HepG2 (cell line): Measurements from ENCODE around the gene PEPD. TPM values are rescaled to one million over a fixed set of nuclear protein-coding genes. Genes with fewer than 3 reads are reported as not detected.

Experiments
- ATF5 ChIP-seq: sonication (generic); formaldehyde crosslinking; IDR thresholded peaks from 2 replicates; pipeline ENCODE4 v1.4.0; 2020; ENCODE audit warnings: mild to moderate bottlenecking, low read depth, missing genetic modification reagents
- ATF7-NPFF ChIP-seq: sonication (generic); formaldehyde crosslinking; IDR thresholded peaks from 2 replicates; pipeline ENCODE4 v1.8.1; 2023; ENCODE audit warnings: mild to moderate bottlenecking, low read depth, missing genetic modification reagents, moderate library complexity
- BRD4 ChIP-seq: sonication (generic); formaldehyde crosslinking; IDR thresholded peaks from 2 replicates; pipeline ENCODE4 v1.4.0; 2020; ENCODE audit warnings: missing genetic modification reagents
- CC2D1A ChIP-seq: sonication (generic); formaldehyde crosslinking; IDR thresholded peaks from 2 replicates; pipeline ENCODE4 v1.8.1; 2023; ENCODE audit warnings: mild to moderate bottlenecking, missing genetic modification reagents
- HMG20A ChIP-seq: IDR thresholded peaks from 2 replicates; pipeline ENCODE4 v1.6.1; 2016; ENCODE audit warnings: borderline replicate concordance
- MIER2 ChIP-seq: IDR thresholded peaks from 2 replicates; pipeline ENCODE4 v1.6.1; 2016; ENCODE audit warnings: missing biosample characterization, missing genetic modification reagents
- NR2F2 ChIP-seq: IDR thresholded peaks from 2 replicates; pipeline ENCODE4 v1.6.1; 2012; ENCODE audit warnings: low read depth, inconsistent platforms, borderline replicate concordance
- RNF219 ChIP-seq: sonication (generic); formaldehyde crosslinking; IDR thresholded peaks from 2 replicates; pipeline ENCODE4 v1.5.0; 2020; ENCODE audit warnings: mild to moderate bottlenecking, missing genetic modification reagents
- SETDB1 ChIP-seq: sonication (generic); formaldehyde crosslinking; IDR thresholded peaks from 2 replicates; pipeline ENCODE4 v1.5.1; 2020; ENCODE audit warnings: missing genetic modification reagents, mild to moderate bottlenecking, borderline replicate concordance
- TBL1XR1 ChIP-seq: fragments of 150-350 bp; IDR thresholded peaks from 2 replicates; pipeline ENCODE4 v1.6.1; 2014; ENCODE audit warnings: borderline replicate concordance, low read length; ENCODE audit not compliant: partially characterized antibody
- ZBTB38 ChIP-seq: sonication (generic); formaldehyde crosslinking; IDR thresholded peaks from 2 replicates; pipeline ENCODE4 v1.5.1; 2020; ENCODE audit warnings: mild to moderate bottlenecking, missing genetic modification reagents
- ZHX1 ChIP-seq: sonication (generic); formaldehyde crosslinking; IDR thresholded peaks from 2 replicates; pipeline ENCODE4 v1.8.1; 2022; ENCODE audit warnings: low read depth, mild to moderate bottlenecking, missing genetic modification reagents
- ZNF704 ChIP-seq: sonication (generic); formaldehyde crosslinking; IDR thresholded peaks from 2 replicates; pipeline ENCODE4 v1.8.1; 2023; ENCODE audit warnings: mild to moderate bottlenecking, inconsistent platforms, moderate library complexity, missing genetic modification reagents, borderline replicate concordance
- ZNF776 ChIP-seq: sonication (generic); formaldehyde crosslinking; IDR thresholded peaks from 2 replicates; pipeline ENCODE4 v1.4.0; 2020; ENCODE audit warnings: mild to moderate bottlenecking, missing genetic modification reagents
- ZNF83 ChIP-seq: sonication (generic); formaldehyde crosslinking; IDR thresholded peaks from 2 replicates; pipeline ENCODE4 v1.4.0; 2020; ENCODE audit warnings: missing genetic modification reagents, mild to moderate bottlenecking, borderline replicate concordance
- ZSCAN25 ChIP-seq: sonication (generic); formaldehyde crosslinking; IDR thresholded peaks from 2 replicates; pipeline ENCODE4 v1.8.0; 2022; ENCODE audit warnings: mild to moderate bottlenecking, missing genetic modification reagents
- polyA plus RNA-seq, 8 experiments: library from polyadenylated mRNA; depleted of rRNA in 3 of 8; stranded (reverse) in 7 of 8; unstranded in 1 of 8; fragments of >200 nt; fragmentation: Illumina TruSeq in 4 of 8; extraction: Trizol in 4 of 8; gene quantifications; 2 replicates each; pipeline versions ENCODE4 v1.2.1 to v1.2.3, GENCODE V29; 2011 to 2016; ENCODE audit warnings: low read depth in 4 of 8, missing spikeins in 1 of 8, mixed read lengths in 1 of 8; ENCODE audit not compliant: insufficient read depth in 1 of 8
- total RNA-seq, 5 experiments: library from RNA; depleted of rRNA; stranded (reverse); fragments of >200 nt; fragmentation: Illumina TruSeq; extraction: Trizol; gene quantifications; 2 replicates each; pipeline ENCODE4 v1.2.3, GENCODE V29; 2016; ENCODE audit warnings: low read depth in 1 of 5
- TF ChIP-seq, protein P1 (sequence below): sonication (generic); formaldehyde crosslinking; IDR thresholded peaks from 2 replicates; pipeline ENCODE4 v1.5.1; 2020; ENCODE audit warnings: missing genetic modification reagents, mild to moderate bottlenecking, borderline replicate concordance

The PEPD gene
- total and polyA plus RNA-seq, 2 of the 13 experiments (the other 11 are each of a cell fraction or from before 2014, with no cell fraction given) = 60.7 to 75.1 TPM

DNA sequence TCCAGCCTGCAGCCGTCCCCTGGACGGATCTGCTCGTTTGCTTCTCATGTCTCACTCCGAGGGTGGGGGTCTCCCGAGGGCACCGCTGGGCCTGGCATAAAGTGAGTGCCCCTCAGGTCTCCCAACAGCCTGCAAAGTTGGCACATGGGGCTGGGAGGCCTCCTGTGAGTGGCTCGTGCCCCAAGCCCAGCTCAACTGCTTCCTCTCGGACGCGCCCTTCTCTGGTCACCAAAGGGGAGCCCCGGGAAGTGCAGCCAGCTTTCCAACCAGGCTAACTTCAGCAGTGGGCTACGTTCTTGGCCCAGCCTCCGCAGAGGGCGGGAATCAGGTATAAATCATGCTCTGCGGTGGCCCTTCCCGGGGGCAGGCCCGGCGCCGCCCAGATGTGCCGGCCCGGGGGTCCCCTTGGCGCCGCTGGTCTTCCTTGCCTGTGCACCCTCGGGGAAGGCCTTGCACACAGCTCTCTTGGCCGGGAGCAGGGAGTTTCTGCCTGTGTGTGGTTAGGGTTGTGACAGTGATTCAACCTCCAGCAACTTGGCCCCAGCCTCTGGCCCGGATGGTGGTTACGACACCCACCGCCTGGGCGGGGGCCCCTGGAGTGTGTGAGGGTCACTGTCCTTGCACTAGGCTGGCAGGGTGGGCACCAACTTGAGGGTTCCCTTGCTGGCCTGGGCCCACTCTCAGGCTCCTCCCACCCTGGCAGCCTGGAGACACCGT is 127.4 kb downstream of the PEPD start (continued):
- TF ChIP-seq ZBTB38 (CRISPR knock-in tag) (peak; percentile 21; the same call in 1 of the 2 replicates), CC2D1A (CRISPR knock-in tag) (no peak), ZHX1 (no peak), BRD4 (CRISPR knock-in tag) (no peak; the same call in 1 of the 2 replicates), HMG20A (CRISPR knock-in tag) (no peak), ZNF704 (CRISPR knock-in tag) (no peak), SETDB1 (CRISPR knock-in tag) (no peak), MIER2 (CRISPR knock-in tag) (no peak), NR2F2 (no peak; the same call in 1 of the 2 replicates), RNF219 (CRISPR knock-in tag) (no peak), ATF7-NPFF (CRISPR knock-in tag) (no peak), ZNF776 (CRISPR knock-in tag) (no peak), TBL1XR1 (no peak), ZSCAN25 (CRISPR knock-in tag) (no peak), ATF5 (CRISPR knock-in tag) (no peak), ZNF83 (CRISPR knock-in tag) (no peak)
- TF ChIP-seq, protein P1, sequence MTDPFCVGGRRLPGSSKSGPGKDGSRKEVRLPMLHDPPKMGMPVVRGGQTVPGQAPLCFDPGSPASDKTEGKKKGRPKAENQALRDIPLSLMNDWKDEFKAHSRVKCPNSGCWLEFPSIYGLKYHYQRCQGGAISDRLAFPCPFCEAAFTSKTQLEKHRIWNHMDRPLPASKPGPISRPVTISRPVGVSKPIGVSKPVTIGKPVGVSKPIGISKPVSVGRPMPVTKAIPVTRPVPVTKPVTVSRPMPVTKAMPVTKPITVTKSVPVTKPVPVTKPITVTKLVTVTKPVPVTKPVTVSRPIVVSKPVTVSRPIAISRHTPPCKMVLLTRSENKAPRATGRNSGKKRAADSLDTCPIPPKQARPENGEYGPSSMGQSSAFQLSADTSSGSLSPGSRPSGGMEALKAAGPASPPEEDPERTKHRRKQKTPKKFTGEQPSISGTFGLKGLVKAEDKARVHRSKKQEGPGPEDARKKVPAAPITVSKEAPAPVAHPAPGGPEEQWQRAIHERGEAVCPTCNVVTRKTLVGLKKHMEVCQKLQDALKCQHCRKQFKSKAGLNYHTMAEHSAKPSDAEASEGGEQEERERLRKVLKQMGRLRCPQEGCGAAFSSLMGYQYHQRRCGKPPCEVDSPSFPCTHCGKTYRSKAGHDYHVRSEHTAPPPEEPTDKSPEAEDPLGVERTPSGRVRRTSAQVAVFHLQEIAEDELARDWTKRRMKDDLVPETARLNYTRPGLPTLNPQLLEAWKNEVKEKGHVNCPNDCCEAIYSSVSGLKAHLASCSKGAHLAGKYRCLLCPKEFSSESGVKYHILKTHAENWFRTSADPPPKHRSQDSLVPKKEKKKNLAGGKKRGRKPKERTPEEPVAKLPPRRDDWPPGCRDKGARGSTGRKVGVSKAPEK (CRISPR knock-in tag) = no peak
